Smooth muscle cell of the brain vasculature (primary cell): ENCODE measurements around the gene MYRIP.
"Not testable (repeated sequence)": the region's sequence is repeated elsewhere in the genome, so short reads cannot be mapped to it uniquely, and the experiment has no call there.

Experiments
- DNase-seq: peaks from one replicate; pipeline ENCODE4 v3.0.0-alpha.2; 2012; ENCODE audit warnings: low read depth, low spot score

Gene MYRIP

DNA sequence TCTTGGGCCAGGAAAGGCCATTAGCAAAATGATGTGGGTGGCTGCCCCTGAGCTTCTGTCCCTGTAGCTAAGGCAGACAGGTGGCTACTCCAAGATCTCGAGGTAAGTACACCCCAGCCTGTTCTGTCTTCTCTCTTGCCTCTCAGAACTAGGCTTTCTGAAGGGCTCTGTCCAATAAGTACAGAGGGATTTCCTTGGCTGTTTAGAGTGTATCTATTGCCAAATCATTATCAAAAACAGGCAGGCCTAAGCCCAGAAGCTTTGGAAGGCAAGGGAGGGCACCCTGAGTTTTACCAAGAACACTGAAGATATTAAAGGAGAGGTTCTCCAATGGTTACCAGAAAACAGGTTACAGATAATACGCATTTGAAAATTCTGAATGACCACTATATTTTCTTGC, 156.6 kb downstream of the MYRIP start:
- DNase-seq: no peak

DNA sequence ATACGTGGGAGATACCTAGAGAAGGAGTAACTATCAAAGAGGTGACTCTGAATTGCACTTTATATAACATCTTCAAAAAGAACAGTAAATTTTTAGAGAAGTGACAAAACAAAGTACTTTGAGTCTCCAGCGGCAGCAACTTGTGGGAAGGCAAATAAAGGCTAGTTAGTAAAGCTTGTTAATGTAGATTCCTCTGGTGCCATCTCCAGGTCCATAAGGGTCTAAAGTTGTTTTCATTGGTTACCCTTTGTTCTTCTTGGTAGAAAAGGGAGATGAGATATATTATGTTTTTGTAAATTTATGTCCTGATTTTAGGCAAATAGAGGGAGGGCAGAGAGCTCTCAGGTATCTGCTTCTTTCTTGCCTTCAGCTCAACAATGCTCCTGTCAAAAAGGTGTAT, 161.6 kb downstream of the MYRIP start:
- no peak for DNase-seq

DNA sequence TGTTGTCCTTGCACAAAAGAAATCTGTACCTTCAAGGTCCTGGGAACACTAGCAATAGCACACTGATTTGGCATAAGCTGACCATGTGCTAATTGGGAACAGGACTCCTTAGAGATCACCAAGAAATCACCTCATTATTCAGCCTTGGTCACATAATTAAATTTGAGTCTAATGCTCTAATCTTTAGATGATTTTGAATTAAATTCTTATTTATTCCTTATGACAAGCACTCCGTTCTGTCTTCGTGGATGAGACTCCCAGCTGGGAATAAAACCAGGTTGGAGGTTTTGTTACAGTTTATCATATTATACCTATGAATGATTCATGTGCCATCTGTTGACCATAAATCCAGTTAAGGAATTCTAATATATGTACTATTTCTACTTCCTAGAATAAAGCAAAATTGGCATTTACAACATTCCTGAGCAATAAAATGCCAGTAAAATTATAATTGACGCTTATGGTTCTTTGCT, 162.2 kb downstream of the MYRIP start:
- DNase-seq: no peak

DNA sequence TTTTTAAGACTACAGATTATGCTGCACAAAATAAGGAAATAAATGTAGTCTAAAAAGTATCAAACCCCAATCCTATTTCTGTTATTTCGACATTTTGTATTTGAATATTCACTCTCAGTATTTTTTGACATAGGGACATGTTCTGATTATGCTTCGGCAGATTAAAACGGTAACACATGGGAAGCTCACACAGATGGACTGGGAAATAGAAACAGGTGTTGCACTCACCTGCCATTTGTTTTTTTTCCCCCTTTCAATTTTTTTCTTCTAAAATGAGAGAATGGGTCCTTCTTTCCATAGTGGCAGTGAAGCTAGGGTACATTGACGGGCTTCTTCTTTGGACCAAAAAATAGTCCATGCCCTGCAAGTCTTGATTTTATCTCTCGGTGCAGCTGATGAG, 163.1 kb downstream of the MYRIP start:
- DNase-seq: no peak

DNA sequence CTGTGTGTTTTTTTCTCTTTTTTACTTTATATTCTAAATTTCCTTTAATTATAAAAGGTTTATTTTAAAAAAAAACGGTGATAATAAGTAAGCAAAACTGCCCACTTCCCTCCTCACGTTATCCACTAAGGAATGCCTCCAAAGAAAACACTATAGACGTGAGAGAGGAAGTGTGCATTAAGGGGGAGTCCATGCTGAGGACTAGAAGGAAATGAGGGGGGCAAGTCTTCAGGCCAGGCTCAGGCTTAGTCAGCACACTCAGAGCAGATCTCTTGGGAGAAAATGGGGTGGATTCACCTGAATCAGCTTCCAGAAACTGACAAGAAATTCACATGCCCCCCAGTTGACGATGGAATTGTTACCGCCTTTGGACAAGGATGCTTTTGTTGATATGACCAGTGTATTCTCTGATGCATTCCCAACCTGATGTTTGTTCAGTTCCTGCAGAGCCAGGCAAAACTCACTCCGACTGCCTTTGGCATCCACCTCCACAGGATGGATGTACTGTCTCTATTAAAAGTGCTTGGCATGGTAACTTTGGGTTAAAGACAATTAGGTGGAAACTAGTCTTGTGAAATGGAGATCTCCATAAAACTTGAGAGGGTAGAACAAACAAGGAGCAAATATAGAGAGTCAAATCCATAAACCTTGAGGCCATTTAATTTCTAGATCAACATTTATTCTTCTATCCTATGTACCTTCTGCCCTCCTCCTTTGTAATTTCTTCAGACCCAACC, 167.8 kb downstream of the MYRIP start:
- no peak for DNase-seq

DNA sequence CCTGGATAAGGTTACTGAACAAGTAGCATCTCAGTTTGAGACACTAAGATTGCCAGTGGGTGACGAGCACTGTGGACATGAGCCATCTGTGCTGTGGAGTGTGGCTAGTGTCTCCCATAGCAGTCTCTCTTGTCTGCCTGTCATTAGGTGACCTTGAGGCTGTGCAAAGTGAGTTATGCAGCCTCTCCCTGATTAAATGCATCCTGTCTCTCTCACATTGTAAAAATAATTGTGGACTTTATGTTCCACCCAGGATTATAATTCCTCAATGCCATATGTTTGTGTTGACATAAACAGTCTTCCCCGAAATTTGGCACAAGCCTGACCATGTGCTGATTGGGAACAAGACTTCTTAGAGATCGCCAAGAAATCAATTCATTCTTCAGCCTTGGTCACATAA, 168.9 kb downstream of the MYRIP start:
- no peak for DNase-seq

DNA sequence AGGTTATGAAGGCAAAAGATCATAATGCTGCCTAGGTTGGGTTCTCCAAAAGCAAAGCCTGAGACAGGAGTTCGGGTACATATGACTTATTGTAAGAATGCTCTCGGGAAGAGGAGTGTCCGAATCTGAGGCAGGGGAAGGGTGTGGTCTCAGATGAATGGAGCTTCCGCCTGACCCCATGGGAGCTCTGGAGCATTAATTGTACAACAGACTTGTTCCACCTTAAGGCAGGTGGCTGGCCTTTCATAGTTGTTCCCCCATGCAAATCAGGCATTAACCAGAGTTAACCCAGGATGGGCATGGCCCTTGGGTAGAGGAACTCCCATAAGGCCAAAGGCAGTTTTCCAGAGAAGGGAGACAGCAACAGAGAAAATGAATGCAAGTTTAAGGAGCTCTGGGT, 170.6 kb downstream of the MYRIP start:
- no peak for DNase-seq

DNA sequence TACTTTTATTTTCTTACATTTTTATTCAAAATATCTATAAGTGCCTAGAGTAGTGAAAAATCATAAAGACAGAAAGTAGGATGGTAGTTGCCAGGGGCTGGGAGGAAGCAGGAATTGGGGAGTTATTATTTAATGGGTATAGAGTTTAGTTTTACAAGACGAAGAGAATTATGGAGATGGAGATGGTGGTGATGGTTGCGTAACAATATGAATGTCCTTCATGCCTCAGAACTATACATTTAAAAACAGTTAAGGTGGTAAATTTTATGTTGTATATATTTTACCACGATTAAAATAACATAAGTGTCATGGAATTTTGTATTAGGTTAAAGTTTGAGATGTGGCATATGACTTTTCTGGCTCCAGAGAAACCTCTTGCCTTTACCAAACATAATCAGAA, 171.4 kb downstream of the MYRIP start:
- DNase-seq: no peak

DNA sequence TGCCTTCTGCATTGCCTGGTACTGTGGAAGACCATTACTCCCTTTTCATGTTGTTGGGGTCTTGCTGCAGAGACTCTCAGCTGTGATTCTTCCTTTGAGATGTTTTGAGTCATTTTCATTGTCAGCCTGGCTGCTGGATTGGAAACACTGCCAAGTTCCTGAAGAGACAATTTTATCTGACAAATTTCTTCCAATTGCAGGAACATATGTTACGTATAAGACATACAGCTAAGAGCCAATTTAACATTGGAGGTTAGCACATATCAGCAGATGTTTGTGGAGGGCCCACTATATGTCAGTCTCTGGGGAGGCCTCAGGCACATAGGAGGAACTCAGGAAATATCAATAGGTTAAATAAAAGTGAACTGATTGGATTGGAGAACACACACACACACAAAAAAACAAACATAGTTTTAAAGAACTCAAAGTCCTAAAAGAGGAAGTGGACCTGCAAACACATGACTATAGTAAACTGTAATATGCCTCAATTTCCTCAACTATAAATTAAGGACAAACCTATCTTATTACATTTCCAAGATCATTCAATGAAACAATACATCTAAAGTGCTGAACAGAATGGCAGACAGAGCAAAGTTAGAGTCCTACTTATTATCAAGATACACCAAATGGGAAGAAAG, 172.3 kb downstream of the MYRIP start:
- DNase-seq: no peak

DNA sequence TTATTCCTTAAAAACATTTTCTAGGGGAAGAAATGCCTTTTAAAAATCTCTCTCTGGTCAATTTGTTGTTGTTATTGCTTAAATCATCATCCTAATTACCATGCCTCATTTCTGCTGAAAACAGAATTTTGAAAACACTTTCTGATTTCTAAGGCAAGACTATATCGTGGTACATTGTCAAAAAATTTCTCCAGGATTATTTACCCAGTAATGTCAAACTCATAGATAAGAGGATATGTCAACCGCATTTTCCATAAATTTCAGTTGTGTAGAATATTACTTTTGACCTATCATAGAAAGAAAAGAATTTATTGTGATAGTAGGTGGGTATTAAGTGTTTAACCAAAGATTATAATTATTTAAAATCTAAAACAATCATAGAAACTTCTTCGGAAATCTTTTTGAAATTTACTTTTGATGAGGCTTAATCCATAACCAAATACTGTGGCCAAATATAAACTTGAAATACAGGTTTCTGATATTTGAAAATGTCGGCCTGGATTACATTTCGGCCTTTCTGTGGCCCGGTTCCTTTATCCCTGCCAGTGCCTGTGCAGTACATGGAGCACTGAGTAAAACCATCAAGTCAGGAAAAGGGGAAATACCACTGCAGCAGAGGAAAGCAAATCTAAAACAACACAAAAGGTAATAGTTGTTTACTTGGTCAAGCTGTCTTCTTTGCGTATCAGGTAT, 173.4 kb downstream of the MYRIP start:
- DNase-seq: no peak

DNA sequence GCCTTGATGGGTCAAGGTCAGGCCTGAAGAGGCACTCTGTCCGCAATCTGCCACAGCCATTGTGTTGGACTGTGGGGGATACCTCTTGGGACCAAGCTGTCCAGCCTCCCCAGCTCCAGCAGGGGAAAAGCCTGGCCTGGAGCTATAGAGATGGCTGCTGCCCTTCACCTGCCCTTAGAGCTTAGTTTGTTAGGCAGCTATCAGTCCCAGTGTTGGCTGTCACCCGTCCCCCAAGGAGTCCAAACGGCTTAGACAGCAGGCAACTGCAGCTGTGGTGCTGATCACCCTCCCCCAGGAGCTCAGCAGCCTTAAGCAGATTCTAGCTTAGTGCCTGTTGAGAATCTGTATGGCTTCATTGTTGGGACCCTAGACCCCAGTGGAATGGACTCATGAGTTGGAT, 180.3 kb downstream of the MYRIP start:
- DNase-seq: no peak

DNA sequence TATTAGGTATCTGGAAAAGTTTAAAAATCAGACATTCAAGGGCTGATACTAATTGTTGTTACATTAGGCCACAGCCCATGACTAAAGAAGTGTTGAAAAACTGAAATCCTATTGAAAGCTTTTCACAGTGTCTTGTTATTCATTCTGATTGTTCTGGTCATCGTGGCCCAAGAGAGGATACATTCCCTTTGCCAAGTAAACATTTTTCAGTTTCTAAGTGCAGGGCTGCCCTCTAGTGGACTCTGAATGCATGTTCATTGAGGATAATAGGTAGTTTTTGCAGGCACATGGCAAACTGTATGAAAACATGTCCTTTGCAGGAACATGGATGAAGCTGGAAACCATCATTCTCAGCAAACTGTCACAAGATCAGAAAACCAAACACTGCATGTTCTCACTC, 181.1 kb downstream of the MYRIP start:
- DNase-seq: no peak

DNA sequence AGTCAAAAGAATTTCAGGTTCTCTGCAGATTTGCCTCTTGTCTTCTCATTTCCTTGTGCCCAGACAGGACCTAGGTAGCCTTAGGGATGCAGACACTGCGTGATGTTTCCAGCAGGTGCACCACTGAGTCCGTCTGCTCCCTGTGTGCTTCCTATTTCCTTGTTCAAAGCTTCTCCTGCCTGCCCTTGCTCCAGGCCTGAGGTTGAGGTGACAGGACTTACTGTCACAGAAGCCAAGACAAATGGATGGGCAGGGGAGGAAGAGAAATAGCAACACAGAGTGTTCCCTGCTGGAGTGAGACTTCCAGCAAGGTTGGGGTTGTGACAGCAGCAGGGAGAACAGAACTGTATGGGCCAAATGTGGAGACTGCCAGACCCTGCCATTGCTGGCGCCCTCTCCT, 199.4 kb downstream of the MYRIP start:
- DNase-seq: no peak

DNA sequence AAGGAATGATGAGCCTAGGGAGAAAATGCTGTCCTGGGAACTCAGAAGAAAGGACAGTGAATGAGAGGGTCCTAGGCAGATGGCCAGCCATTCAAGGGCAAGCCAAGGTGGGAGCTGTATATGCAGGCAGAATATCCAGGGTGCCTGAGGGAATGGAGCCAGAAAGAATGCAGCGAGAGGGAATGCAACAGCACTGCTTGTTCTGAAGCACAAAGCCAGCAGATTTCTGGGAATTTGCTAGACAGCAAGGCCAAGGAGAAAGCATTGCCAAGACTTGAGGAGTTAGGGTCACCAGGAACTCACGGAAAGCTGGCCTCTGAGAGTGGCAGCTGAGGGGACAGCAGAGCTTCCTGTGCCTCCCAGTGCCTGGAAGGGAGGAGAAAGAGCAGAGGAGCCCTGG, 200.6 kb downstream of the MYRIP start:
- DNase-seq: no peak

DNA sequence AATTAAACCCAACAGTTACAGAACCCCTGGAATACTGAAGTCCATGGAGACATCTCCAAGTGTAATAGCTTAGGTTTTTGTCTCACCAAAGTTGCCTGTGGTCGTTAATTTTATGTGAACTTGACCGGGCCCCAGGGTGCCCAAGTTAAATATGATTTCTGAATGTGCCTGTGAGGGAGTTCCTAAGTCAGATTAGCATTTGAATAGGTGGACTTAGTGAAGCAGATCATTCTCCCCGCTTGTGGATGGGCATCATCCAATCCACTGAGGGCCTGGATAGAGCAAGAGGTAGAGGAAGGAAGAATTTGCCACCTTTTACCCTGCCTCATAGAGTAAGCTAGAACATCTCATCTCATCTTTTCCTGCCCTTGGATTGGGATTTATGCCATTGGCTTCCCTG, 203.0 kb downstream of the MYRIP start:
- no peak for DNase-seq

DNA sequence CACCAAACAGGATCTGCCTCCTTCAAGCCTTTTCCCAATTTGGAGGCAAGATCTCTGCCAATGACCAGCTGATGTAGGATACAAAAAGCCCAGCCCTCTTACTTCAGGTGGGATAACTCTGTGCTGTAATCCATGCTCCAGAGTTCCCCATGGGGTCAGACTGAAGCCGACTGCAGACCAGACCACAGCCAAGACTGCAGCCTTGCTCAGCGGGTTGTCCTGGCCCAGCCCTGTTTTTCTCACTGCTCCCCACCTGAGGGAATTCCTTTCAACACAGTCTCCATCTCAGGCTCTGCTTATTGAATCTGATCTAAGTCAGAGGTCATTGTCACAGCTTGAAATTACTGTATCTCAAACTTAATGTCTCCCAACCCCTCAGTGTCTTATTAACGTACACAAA, 207.0 kb downstream of the MYRIP start:
- DNase-seq: no peak

DNA sequence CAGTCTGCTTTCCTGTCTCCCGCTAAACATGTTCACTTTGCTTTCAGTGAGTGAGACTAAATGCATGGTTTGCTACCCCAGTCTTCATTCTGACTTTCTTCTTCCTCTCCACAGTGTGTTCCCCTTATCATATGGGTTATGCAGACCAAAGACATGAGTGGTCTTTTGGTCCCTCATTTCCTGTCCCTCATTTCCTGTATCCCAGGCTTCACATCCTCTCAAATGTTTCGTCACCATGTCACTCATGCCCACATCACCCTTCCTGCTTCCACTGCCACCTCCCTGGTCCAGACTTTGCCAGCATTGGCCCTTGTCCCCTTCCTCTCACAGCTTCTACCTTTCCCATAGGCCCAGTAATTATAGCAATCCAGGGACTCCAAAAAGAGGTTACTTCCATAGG, 209.0 kb downstream of the MYRIP start:
- no peak for DNase-seq

DNA sequence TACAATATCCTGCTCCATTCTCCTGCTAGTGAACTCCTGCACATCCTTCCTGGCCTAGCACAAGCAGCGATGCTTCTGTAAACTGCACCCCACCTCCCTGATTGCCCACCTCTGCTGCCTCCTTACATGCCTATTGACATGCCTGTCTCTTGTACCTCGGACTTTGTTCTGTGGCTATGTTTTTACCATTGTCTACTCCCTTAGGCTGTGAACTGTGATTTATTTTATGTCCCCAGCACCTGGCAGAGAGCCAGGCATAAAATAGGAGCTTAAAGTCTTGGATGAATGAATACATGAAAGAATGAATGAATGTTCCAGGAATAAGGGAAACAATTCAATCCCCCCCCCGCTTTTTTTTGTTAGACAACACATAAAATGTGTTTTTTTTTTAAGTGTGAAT, 210.0 kb downstream of the MYRIP start:
- DNase-seq: no peak

DNA sequence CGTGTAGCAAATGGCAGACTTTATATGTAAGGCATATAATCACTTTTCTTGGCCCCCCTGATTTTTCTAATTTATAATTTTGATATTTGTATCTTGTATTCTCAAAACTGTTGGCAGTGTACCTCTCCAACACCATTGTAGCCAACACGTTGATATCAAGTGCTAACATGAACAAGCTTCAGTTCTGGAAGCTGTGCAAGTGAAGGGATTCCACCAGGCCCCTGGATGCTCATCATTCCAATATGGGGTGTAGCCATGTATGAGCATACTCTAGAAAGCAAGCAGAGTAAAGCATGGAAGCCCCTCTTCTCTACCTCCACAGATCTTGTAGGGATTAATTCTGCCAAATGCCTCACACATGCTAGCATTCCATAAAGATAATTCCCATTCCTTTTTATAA, 211.3 kb downstream of the MYRIP start:
- no peak for DNase-seq

DNA sequence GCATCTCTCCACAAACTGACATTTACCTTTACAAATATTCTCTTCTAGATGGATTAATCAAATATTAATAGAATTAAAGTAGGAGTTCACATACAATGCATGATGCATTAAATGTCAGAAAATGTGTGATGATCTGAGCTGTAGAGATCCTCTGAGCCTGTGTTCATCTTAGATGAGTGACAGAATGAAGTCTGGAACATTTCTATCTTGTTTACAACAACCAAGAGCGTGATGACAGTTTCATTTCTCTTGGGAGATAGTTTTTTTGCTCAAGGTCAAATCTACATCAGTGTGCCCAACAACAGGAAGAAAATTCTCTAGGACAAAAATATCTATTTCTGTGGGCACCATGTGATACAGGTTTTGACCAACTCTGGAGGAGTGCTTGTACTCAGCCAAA, 211.9 kb downstream of the MYRIP start:
- DNase-seq: no peak

DNA sequence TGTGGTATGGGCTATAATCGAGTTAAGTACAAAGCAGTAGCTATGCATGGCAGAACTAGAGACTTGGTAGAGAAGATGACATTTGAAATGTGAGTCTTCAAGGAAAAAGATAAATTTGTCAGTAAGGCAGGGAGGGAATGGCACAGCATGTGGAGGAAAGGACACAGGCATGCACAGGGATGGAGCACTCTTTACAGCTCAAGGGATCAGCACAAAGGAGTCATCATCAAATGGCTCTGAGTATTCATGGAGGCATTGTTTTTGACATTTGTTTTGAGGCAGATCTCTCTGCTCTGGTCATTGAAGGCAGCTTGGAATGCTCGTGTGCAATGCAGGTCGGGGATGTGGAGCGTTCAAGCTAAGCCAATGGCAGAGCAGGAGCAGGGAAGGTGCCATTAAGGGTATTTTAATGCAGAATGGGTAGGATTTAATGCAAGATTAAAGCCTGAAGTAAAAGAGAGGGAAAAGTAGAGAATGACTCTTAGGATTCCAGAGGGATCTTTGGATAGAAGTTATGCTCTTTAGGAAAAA, 213.0 kb downstream of the MYRIP start:
- no peak for DNase-seq

DNA sequence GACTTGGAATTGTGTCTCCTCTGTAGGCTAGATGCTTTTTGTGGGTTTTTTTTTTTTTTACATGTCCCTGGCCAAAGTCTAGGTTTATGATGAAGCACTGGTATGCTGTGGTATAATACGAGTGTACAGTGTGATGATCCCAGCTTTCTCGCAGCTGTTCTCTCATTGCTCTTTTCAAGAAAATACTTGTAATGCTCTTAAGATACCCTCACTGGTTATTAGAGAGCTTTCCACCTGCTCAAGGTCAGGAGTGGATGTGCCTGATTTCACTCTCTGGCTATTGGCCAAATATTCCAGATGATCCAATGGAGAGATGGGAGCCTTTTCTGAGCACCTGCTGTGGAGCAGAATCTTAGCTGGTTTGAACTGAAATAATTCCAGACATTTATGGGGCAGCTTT, 215.1 kb downstream of the MYRIP start:
- no peak for DNase-seq

DNA sequence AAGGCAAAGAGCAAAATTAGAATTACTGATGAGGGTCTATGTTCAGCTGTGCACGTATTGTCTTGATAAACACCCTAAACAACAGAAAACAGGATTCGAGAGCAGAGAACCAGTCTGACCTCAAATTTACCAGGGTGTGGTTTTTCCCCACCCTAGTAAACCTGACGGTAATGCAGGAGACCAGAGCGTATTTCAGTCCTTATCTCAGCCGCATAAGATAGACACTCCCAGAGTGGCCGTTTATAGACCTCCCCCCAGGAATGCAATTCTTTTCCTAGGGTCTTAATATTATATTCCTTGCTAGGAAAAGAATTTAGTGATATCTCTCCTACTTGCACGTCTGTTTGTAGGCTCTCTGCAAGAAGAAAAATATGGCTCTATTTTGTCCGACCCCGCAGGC, 216.5 kb downstream of the MYRIP start:
- DNase-seq: not testable (repeated sequence)
